GM12891 (cell line): ENCODE data around the gene AFAP1L1.

Experiments used
- DNase-seq: peaks from one replicate; pipeline ENCODE4 v3.0.0; 2011; ENCODE audit warnings: low spot score; ENCODE audit not compliant: insufficient read length
- FAIRE-seq: peaks from 2 replicates; lab custom pipeline; 2011; peaks lifted over from hg19 to GRCh38; lab: Jason Lieb, UNC
- PAX5 ChIP-seq: IDR thresholded peaks from 2 replicates; pipeline ENCODE4 v1.6.1; 2011; ENCODE audit warnings: low read length, moderate library complexity, mild to moderate bottlenecking; ENCODE audit not compliant: insufficient read depth, severe bottlenecking
- POLR2A ChIP-seq: IDR thresholded peaks from 2 replicates; pipeline ENCODE4 v1.6.1; 2011; ENCODE audit warnings: low read depth, low read length, control low read depth
- POLR2AphosphoS5 ChIP-seq: IDR thresholded peaks from 2 replicates; pipeline ENCODE4 v1.6.1; 2011; ENCODE audit warnings: low read depth, low read length, control low read depth
- POU2F2 ChIP-seq: IDR thresholded peaks from 2 replicates; pipeline ENCODE4 v1.6.1; 2011; ENCODE audit warnings: low read depth, mild to moderate bottlenecking, control low read depth, low read length, moderate library complexity
- SPI1 ChIP-seq: IDR thresholded peaks from 2 replicates; pipeline ENCODE4 v1.6.1; 2011; ENCODE audit warnings: low read depth, low read length, control low read depth
- TAF1 ChIP-seq: IDR thresholded peaks from 2 replicates; pipeline ENCODE4 v1.6.1; 2011; ENCODE audit warnings: low read depth, low read length, control low read depth

Gene AFAP1L1

GRCh38 chr5:149365418-149365817 is 93.8 kb downstream of the AFAP1L1 start:
- DNase-seq (no peak), FAIRE-seq (no peak)
- TF ChIP-seq POLR2AphosphoS5: no peak
- no peak for TF ChIP-seq TAF1
- no peak for TF ChIP-seq PAX5
- no peak for TF ChIP-seq SPI1
- no peak for TF ChIP-seq POLR2A
- TF ChIP-seq POU2F2: no peak

- FAIRE-seq: no peak
- DNase-seq: no peak
- TF ChIP-seq POU2F2 (no peak), PAX5 (no peak), SPI1 (no peak), POLR2A (no peak), POLR2AphosphoS5 (no peak), TAF1 (no peak)
Measured at GRCh38 chr5:149366169-149366729, 94.6 kb downstream of the AFAP1L1 start.

GRCh38 chr5:149367249-149367971 is 95.8 kb downstream of the AFAP1L1 start:
- FAIRE-seq: peak; percentile 71
- DNase-seq: peak; percentile 79
- TF ChIP-seq PAX5: no peak
- TF ChIP-seq POU2F2: no peak
- TF ChIP-seq POLR2A: no peak
- no peak for TF ChIP-seq POLR2AphosphoS5
- TF ChIP-seq TAF1: no peak
- no peak for TF ChIP-seq SPI1

- DNase-seq: no peak
- no peak for TF ChIP-seq SPI1
- TF ChIP-seq POU2F2: no peak
- no peak for TF ChIP-seq POLR2AphosphoS5
- TF ChIP-seq TAF1: no peak
- no peak for TF ChIP-seq PAX5
- no peak for TF ChIP-seq POLR2A
- FAIRE-seq: no peak
Measured at GRCh38 chr5:149367972-149368645, 96.5 kb downstream of the AFAP1L1 start.

- DNase-seq (no peak), FAIRE-seq (no peak)
- no peak for TF ChIP-seq POLR2A
- TF ChIP-seq PAX5: no peak
- TF ChIP-seq POU2F2: no peak
- no peak for TF ChIP-seq TAF1
- TF ChIP-seq SPI1: no peak
- TF ChIP-seq POLR2AphosphoS5: no peak
Measured at GRCh38 chr5:149370878-149371277, 99.2 kb downstream of the AFAP1L1 start.

GRCh38 chr5:149371296-149371962 is 99.8 kb downstream of the AFAP1L1 start:
- no peak for TF ChIP-seq POLR2A
- peak; percentile 76 for FAIRE-seq
- peak; percentile 84 for DNase-seq

- no peak for TF ChIP-seq POLR2AphosphoS5
- TF ChIP-seq POU2F2: no peak
- TF ChIP-seq TAF1: no peak
- no peak for TF ChIP-seq SPI1
- TF ChIP-seq POLR2A: no peak
- no peak for TF ChIP-seq PAX5
- FAIRE-seq (no peak), DNase-seq (no peak)
Measured at GRCh38 chr5:149372076-149372795, 100.6 kb downstream of the AFAP1L1 start.

GRCh38 chr5:149372932-149373331 is 101.3 kb downstream of the AFAP1L1 start:
- TF ChIP-seq PAX5: no peak
- TF ChIP-seq SPI1: no peak
- TF ChIP-seq POLR2A: no peak
- no peak for TF ChIP-seq POLR2AphosphoS5
- TF ChIP-seq POU2F2: no peak
- TF ChIP-seq TAF1: no peak
- DNase-seq (no peak), FAIRE-seq (no peak)
